Neutrophil (primary cell): ENCODE results near the gene SPNS2.

ENCODE experiments used
- H3K27ac ChIP-seq: fragments of 200-600 bp; sonication (generic); 2 replicates; pipeline ENCODE4 v1.5.1; 2016; ENCODE audit warnings: mild to moderate bottlenecking, moderate library complexity
- H3K27me3 ChIP-seq: fragments of 200-600 bp; sonication (generic); 2 replicates; pipeline ENCODE4 v1.6.0; 2016; ENCODE audit warnings: mild to moderate bottlenecking
- H3K36me3 ChIP-seq: fragments of 200-600 bp; sonication (generic); 2 replicates; pipeline ENCODE4 v1.5.1; 2017
- H3K4me1 ChIP-seq, 2 experiments: fragments of 200-600 bp in 1 of 2; sonication (generic) in 1 of 2; 1 replicate in 1 of 2; 2 replicates in 1 of 2; pipeline versions ENCODE4 v1.5.1 to v1.6.1; 2013 to 2016; ENCODE audit warnings: low read depth in 1 of 2, low read length in 1 of 2, mild to moderate bottlenecking in 1 of 2, moderate library complexity in 1 of 2; ENCODE audit not compliant: control insufficient read depth in 1 of 2, insufficient read depth in 1 of 2
- H3K4me3 ChIP-seq, 2 experiments: fragments of 200-600 bp in 1 of 2; sonication (generic) in 1 of 2; 1 replicate in 1 of 2; 2 replicates in 1 of 2; pipeline ENCODE4 v1.5.1; 2013 to 2016; ENCODE audit warnings: low read depth in 1 of 2, low read length in 1 of 2, mild to moderate bottlenecking in 1 of 2, moderate library complexity in 1 of 2
- H3K9me3 ChIP-seq: fragments of 200-600 bp; sonication (generic); 2 replicates; pipeline ENCODE4 v1.5.1; 2016
- CTCF ChIP-seq: fragments of 200-600 bp; sonication (generic); IDR thresholded peaks from 2 replicates; pipeline ENCODE4 v1.5.1; 2016; ENCODE audit warnings: antibody characterized with exemption

SPNS2 gene

GRCh38 chr17:4536742-4537411, 38.2 kb downstream of the SPNS2 start:
- H3K36me3 ChIP-seq, result peaks cover 41% of the 10 kb centered on the region

GRCh38 chr17:4537451-4538235, 39.0 kb downstream of the SPNS2 start:
- peaks cover 43% of the 10 kb centered on the region for H3K36me3 ChIP-seq
- TF ChIP-seq CTCF, result no peak
- H3K27ac ChIP-seq, result no peak overlapping the region
- no peak overlapping the region for H3K4me3 ChIP-seq
- no peaks in the 10 kb centered on the region for H3K9me3 ChIP-seq
- peaks cover 22 to 25% of the 10 kb centered on the region in 2 experiments for H3K4me1 ChIP-seq
- no peaks in the 10 kb centered on the region for H3K27me3 ChIP-seq

More at GRCh38 chr17:4536742-4537411, 38.2 kb downstream of the SPNS2 start:
- no peak for TF ChIP-seq CTCF
- no peak overlapping the region for H3K27ac ChIP-seq
- no peak overlapping the region for H3K4me3 ChIP-seq
- no peaks in the 10 kb centered on the region for H3K9me3 ChIP-seq
- H3K27me3 ChIP-seq, result no peaks in the 10 kb centered on the region
- peaks cover 30 to 32% of the 10 kb centered on the region in 2 experiments for H3K4me1 ChIP-seq

GRCh38 chr17:4538236-4539002, 39.7 kb downstream of the SPNS2 start:
- peaks cover 39% of the 10 kb centered on the region for H3K36me3 ChIP-seq
- H3K27ac ChIP-seq, result no peak overlapping the region
- no peak overlapping the region for H3K4me3 ChIP-seq
- no peaks in the 10 kb centered on the region for H3K27me3 ChIP-seq
- H3K4me1 ChIP-seq, result peaks cover 21% of the 10 kb centered on the region in 2 experiments
- TF ChIP-seq CTCF, result no peak
- no peaks in the 10 kb centered on the region for H3K9me3 ChIP-seq

- Histone ChIP-seq H3K27ac (no peak overlapping the region), H3K9me3 (no peaks in the 10 kb centered on the region), H3K4me1 (peaks cover 21% of the 10 kb centered on the region in 2 experiments), H3K4me3 (no peak overlapping the region), H3K36me3 (peaks cover 39% of the 10 kb centered on the region), H3K27me3 (no peaks in the 10 kb centered on the region)
- TF ChIP-seq CTCF, result no peak
These were observed 40.3 kb downstream of the SPNS2 start for GRCh38 chr17:4539025-4539424.

- Histone ChIP-seq H3K4me1 (peaks cover 21% of the 10 kb centered on the region in 2 experiments), H3K27me3 (no peaks in the 10 kb centered on the region), H3K9me3 (no peaks in the 10 kb centered on the region), H3K4me3 (no peak overlapping the region), H3K36me3 (peaks cover 34% of the 10 kb centered on the region), H3K27ac (no peak overlapping the region)
- TF ChIP-seq CTCF, result no peak
These were observed 41.0 kb downstream of the SPNS2 start for GRCh38 chr17:4539576-4540223.
